DOHH2 (cell line): ENCODE data around the gene FLACC1.

Experiments used
- H3F3A ChIP-seq: fragments of 200-600 bp; sonication (generic), shearing (Covaris generic); 2 replicates; pipeline ENCODE4 v1.6.0; 2016; ENCODE audit warnings: antibody characterized with exemption, mild to moderate bottlenecking; ENCODE audit not compliant: control insufficient read depth, insufficient read depth
- H3K27ac ChIP-seq: fragments of 200-600 bp; sonication (generic); 2 replicates; pipeline ENCODE4 v1.5.1; 2014; ENCODE audit warnings: low read depth, mild to moderate bottlenecking, low read length, moderate library complexity
- H3K27me3 ChIP-seq: fragments of 200-600 bp; sonication (generic); 2 replicates; pipeline ENCODE4 v1.6.1; 2014; ENCODE audit warnings: mild to moderate bottlenecking, low read length, mixed read lengths; ENCODE audit not compliant: control insufficient read depth
- H3K36me3 ChIP-seq: fragments of 200-600 bp; sonication (generic); 2 replicates; pipeline ENCODE4 v1.6.1; 2014; ENCODE audit warnings: mild to moderate bottlenecking, low read length, moderate library complexity, mixed read lengths; ENCODE audit not compliant: control insufficient read depth
- H3K4me1 ChIP-seq: fragments of 200-600 bp; sonication (generic); 2 replicates; pipeline ENCODE4 v1.6.1; 2014; ENCODE audit warnings: mild to moderate bottlenecking, low read length, mixed read lengths; ENCODE audit not compliant: control insufficient read depth
- H3K4me2 ChIP-seq: fragments of 200-600 bp; sonication (generic); 2 replicates; pipeline ENCODE4 v1.6.0; 2014; ENCODE audit warnings: mild to moderate bottlenecking, low read length, moderate library complexity
- H3K4me3 ChIP-seq: fragments of 200-600 bp; sonication (generic); 2 replicates; pipeline ENCODE4 v1.5.1; 2014; ENCODE audit warnings: mild to moderate bottlenecking, low read length, mixed read lengths
- H3K79me2 ChIP-seq: fragments of 200-600 bp; sonication (generic); 2 replicates; pipeline ENCODE4 v1.6.1; 2014; ENCODE audit warnings: mild to moderate bottlenecking, low read length, mixed read lengths; ENCODE audit not compliant: control insufficient read depth
- H3K9me2 ChIP-seq: fragments of 200-600 bp; sonication (generic); replicated peaks from 2 replicates; pipeline ENCODE4 v1.6.1; 2014; ENCODE audit warnings: mild to moderate bottlenecking, low read length, mixed read lengths; ENCODE audit not compliant: control insufficient read depth
- H3K9me3 ChIP-seq: fragments of 200-600 bp; sonication (generic); 2 replicates; pipeline ENCODE4 v1.6.1; 2014; ENCODE audit warnings: antibody characterized with exemption, low read length, mixed read lengths; ENCODE audit not compliant: control insufficient read depth, insufficient read depth
- H4K20me1 ChIP-seq: fragments of 200-600 bp; sonication (generic); 2 replicates; pipeline ENCODE4 v1.6.0; 2014; ENCODE audit warnings: low read depth, mild to moderate bottlenecking, antibody characterized with exemption, low read length, moderate library complexity; ENCODE audit not compliant: control insufficient read depth, insufficient read depth
- EZH2phosphoT487 ChIP-seq: fragments of 200-600 bp; sonication (generic); IDR thresholded peaks from 2 replicates; pipeline ENCODE4 v1.6.1; 2017; ENCODE audit warnings: borderline replicate concordance, mild to moderate bottlenecking, antibody characterized with exemption, low read length, moderate library complexity, mixed read lengths
- TF ChIP-seq, protein P1 (sequence below): fragments of 200-600 bp; sonication (generic); IDR thresholded peaks from one replicate; pipeline ENCODE4 v1.5.1; 2014; ENCODE audit warnings: antibody characterized with exemption, mild to moderate bottlenecking, low read depth, low read length; ENCODE audit not compliant: poor library complexity, severe bottlenecking

The FLACC1 gene

DNA sequence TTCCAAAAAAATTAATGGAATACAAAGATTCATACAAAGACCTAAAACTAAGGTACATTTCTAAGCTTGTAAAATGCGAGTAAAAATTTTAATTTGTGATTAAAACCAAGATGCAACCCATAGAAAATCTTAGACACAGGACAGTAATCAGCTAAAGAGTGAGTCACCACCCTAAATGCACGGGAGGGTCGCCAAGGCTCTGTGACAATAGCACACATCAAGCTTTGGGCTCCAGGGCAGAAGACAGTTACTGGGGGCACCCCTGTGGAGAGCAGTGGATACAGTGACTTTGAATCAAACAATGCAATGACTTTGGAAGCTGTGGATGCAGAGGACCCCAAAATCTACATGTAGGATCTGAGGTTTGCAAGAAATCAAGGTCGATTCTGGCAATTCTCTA lies 7.5 kb downstream of the FLACC1 start:
- no peak for TF ChIP-seq EZH2phosphoT487
- TF ChIP-seq, protein P1, sequence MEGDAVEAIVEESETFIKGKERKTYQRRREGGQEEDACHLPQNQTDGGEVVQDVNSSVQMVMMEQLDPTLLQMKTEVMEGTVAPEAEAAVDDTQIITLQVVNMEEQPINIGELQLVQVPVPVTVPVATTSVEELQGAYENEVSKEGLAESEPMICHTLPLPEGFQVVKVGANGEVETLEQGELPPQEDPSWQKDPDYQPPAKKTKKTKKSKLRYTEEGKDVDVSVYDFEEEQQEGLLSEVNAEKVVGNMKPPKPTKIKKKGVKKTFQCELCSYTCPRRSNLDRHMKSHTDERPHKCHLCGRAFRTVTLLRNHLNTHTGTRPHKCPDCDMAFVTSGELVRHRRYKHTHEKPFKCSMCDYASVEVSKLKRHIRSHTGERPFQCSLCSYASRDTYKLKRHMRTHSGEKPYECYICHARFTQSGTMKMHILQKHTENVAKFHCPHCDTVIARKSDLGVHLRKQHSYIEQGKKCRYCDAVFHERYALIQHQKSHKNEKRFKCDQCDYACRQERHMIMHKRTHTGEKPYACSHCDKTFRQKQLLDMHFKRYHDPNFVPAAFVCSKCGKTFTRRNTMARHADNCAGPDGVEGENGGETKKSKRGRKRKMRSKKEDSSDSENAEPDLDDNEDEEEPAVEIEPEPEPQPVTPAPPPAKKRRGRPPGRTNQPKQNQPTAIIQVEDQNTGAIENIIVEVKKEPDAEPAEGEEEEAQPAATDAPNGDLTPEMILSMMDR, result no peak
- H3K27me3 ChIP-seq, result no peaks in the 10 kb centered on the region
- H3K4me2 ChIP-seq, result no peak overlapping the region
- peaks cover 10% of the 10 kb centered on the region for H3K4me1 ChIP-seq
- H3K79me2 ChIP-seq, result no peaks in the 10 kb centered on the region
- no peaks in the 10 kb centered on the region for H4K20me1 ChIP-seq
- no peaks in the 10 kb centered on the region for H3K36me3 ChIP-seq
- no peak overlapping the region for H3K4me3 ChIP-seq
- H3F3A ChIP-seq, result no peaks in the 10 kb centered on the region
- no peaks in the 10 kb centered on the region for H3K9me2 ChIP-seq
- H3K27ac ChIP-seq, result no peak overlapping the region
- no peaks in the 10 kb centered on the region for H3K9me3 ChIP-seq

DNA sequence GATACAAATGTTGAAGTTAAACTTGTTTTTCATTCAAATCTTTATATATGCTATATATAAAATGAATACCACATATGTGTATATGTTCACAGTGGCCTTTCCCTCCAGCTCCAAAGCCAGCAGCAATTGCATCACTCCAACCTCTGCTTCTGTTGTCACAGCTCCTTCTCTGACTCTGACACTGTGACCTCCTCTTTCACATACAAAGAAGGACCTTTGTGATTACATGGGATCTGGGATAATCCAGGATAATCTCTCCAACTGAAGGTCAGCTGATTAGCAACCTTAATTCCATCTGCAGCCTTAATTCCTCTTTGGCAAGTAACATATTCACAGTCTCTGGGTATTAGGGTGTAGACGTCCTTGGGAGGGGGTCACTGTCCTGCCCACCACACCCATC lies 8.4 kb downstream of the FLACC1 start:
- H3K9me3 ChIP-seq, result no peaks in the 10 kb centered on the region
- no peak for TF ChIP-seq EZH2phosphoT487
- TF ChIP-seq, protein P1, result no peak
- no peaks in the 10 kb centered on the region for H3K9me2 ChIP-seq

DNA sequence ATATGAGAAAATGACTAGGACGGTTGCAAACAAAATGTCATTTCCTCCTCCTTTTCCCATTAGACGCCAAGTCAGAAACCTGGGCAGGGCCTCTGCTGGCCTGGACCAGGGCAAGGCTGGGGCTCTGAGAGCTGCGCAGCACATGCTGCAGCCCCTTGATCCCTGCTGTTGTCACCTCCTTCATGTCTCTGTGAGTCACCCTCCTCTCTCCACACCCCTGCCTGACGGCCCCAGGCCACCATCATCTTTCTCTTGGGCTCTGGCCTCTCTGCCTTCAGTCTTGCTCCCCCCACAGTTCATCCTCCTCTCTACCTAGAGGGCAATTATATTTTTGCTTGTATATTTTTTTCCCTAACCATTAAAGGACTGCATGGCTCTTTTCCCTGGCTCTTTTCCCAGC lies 10.0 kb downstream of the FLACC1 start:
- H3K36me3 ChIP-seq, result no peaks in the 10 kb centered on the region
- no peaks in the 10 kb centered on the region; the same call in 1 of the 2 replicates for H3K9me2 ChIP-seq
- H3K9me3 ChIP-seq, result no peaks in the 10 kb centered on the region
- no peak overlapping the region for H3K4me3 ChIP-seq
- H3K27me3 ChIP-seq, result no peaks in the 10 kb centered on the region
- peaks cover 28% of the 10 kb centered on the region for H3K4me1 ChIP-seq
- H3K27ac ChIP-seq, result no peak overlapping the region
- no peak overlapping the region for H3K4me2 ChIP-seq
- H3K79me2 ChIP-seq, result no peaks in the 10 kb centered on the region
- no peak for TF ChIP-seq EZH2phosphoT487
- TF ChIP-seq, protein P1, result no peak
- no peaks in the 10 kb centered on the region for H4K20me1 ChIP-seq
- no peaks in the 10 kb centered on the region for H3F3A ChIP-seq

More for the DNA sequence above, 8.4 kb downstream of the FLACC1 start:
- Histone ChIP-seq H3K4me1 (peaks cover 19% of the 10 kb centered on the region), H4K20me1 (no peaks in the 10 kb centered on the region), H3K27me3 (no peaks in the 10 kb centered on the region), H3K4me3 (no peak overlapping the region), H3K36me3 (no peaks in the 10 kb centered on the region), H3K27ac (no peak overlapping the region), H3F3A (no peaks in the 10 kb centered on the region), H3K79me2 (no peaks in the 10 kb centered on the region), H3K4me2 (no peak overlapping the region)
